ENCODE measurements around the gene VN1R4.

DNA sequence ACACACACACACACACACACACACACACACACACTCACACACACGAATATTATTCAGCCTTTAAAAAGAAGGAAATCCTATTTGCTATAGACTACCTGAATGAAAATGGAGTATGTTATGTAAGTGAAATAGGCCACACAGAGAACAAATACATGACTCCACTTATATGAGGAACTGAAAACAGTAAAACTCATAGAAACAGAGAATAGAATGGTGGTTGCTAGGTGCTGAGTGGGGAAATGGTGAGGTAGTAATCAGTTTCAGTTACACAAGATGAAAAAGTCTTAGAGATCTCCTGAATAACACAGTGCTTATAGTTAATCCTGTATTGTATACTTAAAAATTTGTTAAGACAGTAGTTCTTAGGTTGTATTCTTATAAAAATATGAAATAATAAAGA is 21.0 kb downstream of the VN1R4 start:
- no peak for TF ChIP-seq EP300 (IDR thresholded peaks at IDR 0.05; ENCODE audit: low read depth)
- no peak for TF ChIP-seq CTCF (IDR thresholded peaks at IDR 0.05)
- TF ChIP-seq POLR2AphosphoS5 (IDR thresholded peaks at IDR 0.05) = no peak
